A549 (cell line): ENCODE data around the gene COL8A2. TPM values are rescaled to one million over a fixed set of nuclear protein-coding genes. Genes with fewer than 3 reads are reported as not detected.

Experiments
- ATAC-seq, 2 experiments: fragments of 200-7000 bp in 1 of 2; fragments of >200 bp in 1 of 2; cut with Nextera tagmentation in 1 of 2; cut with Tn5 transposase in 1 of 2; 3 replicates each; pipeline versions ENCODE4 v1.8.0 to v1.9.1; 2018 to 2020; ENCODE audit warnings: mild to moderate bottlenecking in 1 of 2, moderate library complexity in 1 of 2
- CTCF ChIA-PET: fragments of 300-600 bp; sonication (Branson Sonifier 250); formaldehyde crosslinking; extraction: SDS; loops from one replicate; lab custom pipeline; 2021; ENCODE audit warnings: antibody characterized with exemption, inconsistent platforms; lab: Yijun Ruan, JAX
- POLR2A ChIA-PET: fragments of 350-600 bp; formaldehyde crosslinking; extraction: SDS; loops from one replicate; lab custom pipeline; 2021; ENCODE audit warnings: antibody characterized with exemption, inconsistent platforms; lab: Yijun Ruan, JAX
- DNase-seq, 2 experiments: peaks; one replicate each; pipeline versions ENCODE4 v3.0.0 to v3.0.0-alpha.2; 2011 to 2016; ENCODE audit warnings: low read depth in 1 of 2, low spot score in 1 of 2
- FAIRE-seq: peaks from 2 replicates; lab custom pipeline; 2011; peaks lifted over from hg19 to GRCh38; lab: Jason Lieb, UNC
- H3K27ac ChIP-seq, 2 experiments: fragments of >200 bp; sonication (Bioruptor Twin); formaldehyde crosslinking; 3 replicates each; pipeline ENCODE4 v1.5.1; 2016 to 2017
- H3K4me1 ChIP-seq: fragments of >200 bp; sonication (Bioruptor Twin); formaldehyde crosslinking; 3 replicates; pipeline ENCODE4 v1.6.1; 2016
- H3K4me2 ChIP-seq: fragments of >200 bp; sonication (Bioruptor Twin); formaldehyde crosslinking; 3 replicates; pipeline ENCODE4 v1.6.1; 2016
- H3K4me3 ChIP-seq: fragments of >200 bp; sonication (Bioruptor Twin); formaldehyde crosslinking; 3 replicates; pipeline ENCODE4 v1.5.1; 2016
- H3K9me3 ChIP-seq: fragments of >200 bp; sonication (Bioruptor Twin); formaldehyde crosslinking; 3 replicates; pipeline ENCODE4 v1.6.1; 2016
- CBX8 ChIP-seq: fragments of 200-600 bp; sonication (generic); IDR thresholded peaks from 2 replicates; pipeline ENCODE4 v1.6.1; 2016
- CHD2 ChIP-seq: fragments of 150-350 bp; IDR thresholded peaks from 2 replicates; pipeline ENCODE4 v1.6.1; 2014; ENCODE audit warnings: low read length; ENCODE audit not compliant: partially characterized antibody
- EHF ChIP-seq: fragments of 250-450 bp; sonication (Bioruptor Pico); IDR thresholded peaks from 2 replicates; pipeline ENCODE4 v1.5.0; 2020; ENCODE audit warnings: mild to moderate bottlenecking
- FOSB ChIP-seq: fragments of 250-450 bp; sonication (Bioruptor Pico); IDR thresholded peaks from 2 replicates; pipeline ENCODE4 v1.5.0; 2020; ENCODE audit warnings: mild to moderate bottlenecking, moderate library complexity
- FOXS1 ChIP-seq: fragments of 250-450 bp; sonication (Bioruptor Pico); IDR thresholded peaks from 2 replicates; pipeline ENCODE4 v1.5.0; 2020; ENCODE audit warnings: mild to moderate bottlenecking, moderate library complexity
- JUN ChIP-seq, 2 experiments: fragments of >200 bp; sonication (Bioruptor Twin); formaldehyde crosslinking; IDR thresholded peaks; 2 replicates in 1 of 2; 3 replicates in 1 of 2; pipeline ENCODE4 v1.6.1; 2016 to 2017
- NPAS2 ChIP-seq: fragments of 250-450 bp; sonication (Bioruptor Pico); IDR thresholded peaks from 2 replicates; pipeline ENCODE4 v1.8.0; 2022; ENCODE audit warnings: mild to moderate bottlenecking, moderate library complexity, borderline replicate concordance
- NR3C1 ChIP-seq: fragments of >200 bp; sonication (Bioruptor Twin); formaldehyde crosslinking; IDR thresholded peaks from 3 replicates; pipeline ENCODE4 v1.6.1; 2017
- POLR2AphosphoS2 ChIP-seq: conservative IDR thresholded peaks from 2 replicates; pipeline ENCODE4 v1.6.1; 2012; ENCODE audit warnings: low read length, improper control_type of control experiment, inconsistent platforms
- RCOR1 ChIP-seq: fragments of 150-350 bp; IDR thresholded peaks from 2 replicates; pipeline ENCODE4 v1.6.1; 2014; ENCODE audit warnings: antibody characterized with exemption, low read length, low read depth
- SMC3 ChIP-seq: fragments of >200 bp; sonication (Bioruptor Twin); formaldehyde crosslinking; IDR thresholded peaks from 3 replicates; pipeline ENCODE4 v1.6.1; 2018; ENCODE audit warnings: inconsistent platforms
- TP53 ChIP-seq: fragments of 250-450 bp; sonication (Bioruptor Pico); IDR thresholded peaks from 2 replicates; pipeline ENCODE4 v1.5.0; 2021; ENCODE audit warnings: mild to moderate bottlenecking, moderate library complexity
- WGBS: methylation state at CpG from one replicate; pipeline ENCODE4 v1.1.6; 2017; ENCODE audit errors: missing lambda C conversion rate; 5-methylcytosine and 5-hydroxymethylcytosine counted together
- polyA plus RNA-seq, 4 experiments: library from polyadenylated mRNA; depleted of rRNA in 3 of 4; stranded (reverse); fragments of >200 nt; fragmentation: RNase III in 1 of 4; extraction: RNeasy Plus Mini Kit Qiagen cat#74134 plus additional on column Dnase treatment in 1 of 4; gene quantifications; 2 replicates in 3 of 4; 3 replicates in 1 of 4; pipeline ENCODE4 v1.2.3, GENCODE V29; 2011 to 2017
- TF ChIP-seq, protein P1 (sequence below): fragments of 200-600 bp; sonication (generic); IDR thresholded peaks from 2 replicates; pipeline ENCODE4 v1.6.1; 2016; ENCODE audit warnings: antibody characterized with exemption, mild to moderate bottlenecking, moderate library complexity
- TF ChIP-seq, protein P2 (sequence below): fragments of 150-350 bp; IDR thresholded peaks from 2 replicates; pipeline ENCODE4 v1.6.1; 2014; ENCODE audit warnings: low read depth, mild to moderate bottlenecking, low read length
- TF ChIP-seq, protein P3 (sequence below): fragments of 450-650 bp; IDR thresholded peaks from 2 replicates; pipeline ENCODE4 v1.6.1; 2014; ENCODE audit warnings: antibody characterized with exemption
- TF ChIP-seq, protein P4 (sequence below): IDR thresholded peaks from 2 replicates; pipeline ENCODE4 v1.6.1; 2012
- TF ChIP-seq, protein P5 (sequence below): fragments of >200 bp; sonication (Bioruptor Twin); formaldehyde crosslinking; IDR thresholded peaks from 2 replicates; pipeline ENCODE4 v1.6.1; 2016

COL8A2 gene
- polyA plus RNA-seq, 2 of the 4 experiments (the other 2 are of a cell fraction), result 0.05 to 0.12 TPM

DNA sequence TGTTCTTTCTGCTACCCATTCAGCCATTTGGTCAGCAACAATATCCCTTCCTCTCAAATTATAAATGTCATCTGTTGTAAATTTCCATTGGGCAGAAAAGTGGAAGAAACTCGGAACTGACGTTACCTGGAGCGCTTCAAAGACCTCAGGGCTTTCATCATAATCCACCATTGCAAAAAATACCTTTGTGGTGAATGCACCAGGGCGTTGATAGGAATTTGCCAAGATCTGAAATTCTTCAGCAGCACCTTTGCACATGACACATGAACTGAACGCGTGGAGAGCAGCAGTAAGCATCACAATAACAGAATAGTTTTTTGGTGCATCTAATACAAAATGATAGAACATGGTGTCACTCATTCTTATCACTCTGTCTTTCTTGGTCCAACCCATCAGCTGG, 44.2 kb downstream of the COL8A2 start (continued):
- TF ChIP-seq, protein P1, sequence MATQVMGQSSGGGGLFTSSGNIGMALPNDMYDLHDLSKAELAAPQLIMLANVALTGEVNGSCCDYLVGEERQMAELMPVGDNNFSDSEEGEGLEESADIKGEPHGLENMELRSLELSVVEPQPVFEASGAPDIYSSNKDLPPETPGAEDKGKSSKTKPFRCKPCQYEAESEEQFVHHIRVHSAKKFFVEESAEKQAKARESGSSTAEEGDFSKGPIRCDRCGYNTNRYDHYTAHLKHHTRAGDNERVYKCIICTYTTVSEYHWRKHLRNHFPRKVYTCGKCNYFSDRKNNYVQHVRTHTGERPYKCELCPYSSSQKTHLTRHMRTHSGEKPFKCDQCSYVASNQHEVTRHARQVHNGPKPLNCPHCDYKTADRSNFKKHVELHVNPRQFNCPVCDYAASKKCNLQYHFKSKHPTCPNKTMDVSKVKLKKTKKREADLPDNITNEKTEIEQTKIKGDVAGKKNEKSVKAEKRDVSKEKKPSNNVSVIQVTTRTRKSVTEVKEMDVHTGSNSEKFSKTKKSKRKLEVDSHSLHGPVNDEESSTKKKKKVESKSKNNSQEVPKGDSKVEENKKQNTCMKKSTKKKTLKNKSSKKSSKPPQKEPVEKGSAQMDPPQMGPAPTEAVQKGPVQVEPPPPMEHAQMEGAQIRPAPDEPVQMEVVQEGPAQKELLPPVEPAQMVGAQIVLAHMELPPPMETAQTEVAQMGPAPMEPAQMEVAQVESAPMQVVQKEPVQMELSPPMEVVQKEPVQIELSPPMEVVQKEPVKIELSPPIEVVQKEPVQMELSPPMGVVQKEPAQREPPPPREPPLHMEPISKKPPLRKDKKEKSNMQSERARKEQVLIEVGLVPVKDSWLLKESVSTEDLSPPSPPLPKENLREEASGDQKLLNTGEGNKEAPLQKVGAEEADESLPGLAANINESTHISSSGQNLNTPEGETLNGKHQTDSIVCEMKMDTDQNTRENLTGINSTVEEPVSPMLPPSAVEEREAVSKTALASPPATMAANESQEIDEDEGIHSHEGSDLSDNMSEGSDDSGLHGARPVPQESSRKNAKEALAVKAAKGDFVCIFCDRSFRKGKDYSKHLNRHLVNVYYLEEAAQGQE, result no peak
- no peak for TF ChIP-seq EHF (CRISPR knock-in tag)

DNA sequence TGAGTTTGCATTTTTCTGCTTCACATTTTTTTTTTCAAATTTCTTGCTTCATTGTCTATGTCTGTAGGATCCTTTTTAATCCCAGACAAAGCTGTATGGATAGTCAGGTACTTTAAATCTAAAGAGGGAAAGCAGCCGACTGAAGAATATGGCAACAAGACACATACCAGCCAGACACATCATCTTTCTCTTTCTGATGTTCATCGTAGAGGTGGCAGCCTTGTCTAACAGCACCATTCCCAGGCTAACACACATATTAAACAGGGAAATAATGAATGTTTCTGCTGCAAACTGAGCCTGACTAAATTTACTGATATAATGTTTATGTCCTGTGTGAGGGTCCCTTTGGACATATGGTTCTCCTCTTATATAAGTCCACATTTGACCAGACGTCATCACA, 44.8 kb downstream of the COL8A2 start:
- ChIA-PET POLR2A (no interaction called here), CTCF (no interaction called here)
- Histone ChIP-seq H3K27ac (no peak overlapping the region), H3K4me3 (no peak overlapping the region), H3K9me3 (no peaks in the 10 kb centered on the region), H3K4me2 (no peak overlapping the region), H3K4me1 (no peaks in the 10 kb centered on the region)
- FAIRE-seq (no peak), ATAC-seq (no peak), DNase-seq (no peak)
- 51% methylated on average over 3 of the region's 3 CpGs for WGBS
- TF ChIP-seq NPAS2 (CRISPR knock-in tag) (no peak), CHD2 (no peak)
- TF ChIP-seq, protein P2, sequence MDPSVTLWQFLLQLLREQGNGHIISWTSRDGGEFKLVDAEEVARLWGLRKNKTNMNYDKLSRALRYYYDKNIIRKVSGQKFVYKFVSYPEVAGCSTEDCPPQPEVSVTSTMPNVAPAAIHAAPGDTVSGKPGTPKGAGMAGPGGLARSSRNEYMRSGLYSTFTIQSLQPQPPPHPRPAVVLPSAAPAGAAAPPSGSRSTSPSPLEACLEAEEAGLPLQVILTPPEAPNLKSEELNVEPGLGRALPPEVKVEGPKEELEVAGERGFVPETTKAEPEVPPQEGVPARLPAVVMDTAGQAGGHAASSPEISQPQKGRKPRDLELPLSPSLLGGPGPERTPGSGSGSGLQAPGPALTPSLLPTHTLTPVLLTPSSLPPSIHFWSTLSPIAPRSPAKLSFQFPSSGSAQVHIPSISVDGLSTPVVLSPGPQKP, result no peak
- TF ChIP-seq, protein P3, sequence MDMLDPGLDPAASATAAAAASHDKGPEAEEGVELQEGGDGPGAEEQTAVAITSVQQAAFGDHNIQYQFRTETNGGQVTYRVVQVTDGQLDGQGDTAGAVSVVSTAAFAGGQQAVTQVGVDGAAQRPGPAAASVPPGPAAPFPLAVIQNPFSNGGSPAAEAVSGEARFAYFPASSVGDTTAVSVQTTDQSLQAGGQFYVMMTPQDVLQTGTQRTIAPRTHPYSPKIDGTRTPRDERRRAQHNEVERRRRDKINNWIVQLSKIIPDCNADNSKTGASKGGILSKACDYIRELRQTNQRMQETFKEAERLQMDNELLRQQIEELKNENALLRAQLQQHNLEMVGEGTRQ, result no peak

DNA sequence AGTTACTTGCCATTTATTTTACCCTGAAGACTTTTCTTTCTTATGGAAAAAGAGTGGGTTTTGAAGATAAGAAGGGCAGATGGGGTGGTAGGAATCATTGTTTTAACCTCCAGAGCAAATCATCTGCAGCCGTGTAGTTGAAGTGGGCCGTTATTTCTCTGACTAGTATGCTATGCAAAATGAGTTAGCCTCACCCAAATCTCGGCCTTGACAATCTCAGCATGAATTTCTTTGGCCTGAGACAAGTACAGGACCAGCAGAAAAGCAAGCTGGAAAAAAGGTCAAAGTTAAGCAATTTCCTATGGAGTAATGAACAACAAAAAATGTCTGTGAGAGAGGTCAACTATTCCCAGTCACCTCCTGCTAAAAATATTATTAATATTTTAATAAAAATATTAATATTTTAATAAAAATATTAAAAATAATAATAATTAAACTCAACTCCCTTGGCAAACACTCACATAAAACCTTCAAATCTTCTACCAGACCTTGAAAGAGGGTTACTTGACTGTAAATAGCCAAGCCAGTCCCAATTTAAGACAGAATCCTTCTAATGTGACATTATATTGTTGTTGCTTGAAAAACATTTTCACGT, 47.9 kb downstream of the COL8A2 start:
- no peaks in the 10 kb centered on the region for H3K4me1 ChIP-seq
- TF ChIP-seq RCOR1 (no peak), EHF (CRISPR knock-in tag) (no peak), SMC3 (no peak), FOXS1 (CRISPR knock-in tag) (no peak), JUN (IDR thresholded peaks at IDR 0.05) (no peak), NR3C1 (no peak), CBX8 (no peak), FOSB (CRISPR knock-in tag) (no peak), POLR2AphosphoS2 (no peak), TP53 (CRISPR knock-in tag) (no peak)
- TF ChIP-seq, protein P3, result no peak
- TF ChIP-seq, protein P4, sequence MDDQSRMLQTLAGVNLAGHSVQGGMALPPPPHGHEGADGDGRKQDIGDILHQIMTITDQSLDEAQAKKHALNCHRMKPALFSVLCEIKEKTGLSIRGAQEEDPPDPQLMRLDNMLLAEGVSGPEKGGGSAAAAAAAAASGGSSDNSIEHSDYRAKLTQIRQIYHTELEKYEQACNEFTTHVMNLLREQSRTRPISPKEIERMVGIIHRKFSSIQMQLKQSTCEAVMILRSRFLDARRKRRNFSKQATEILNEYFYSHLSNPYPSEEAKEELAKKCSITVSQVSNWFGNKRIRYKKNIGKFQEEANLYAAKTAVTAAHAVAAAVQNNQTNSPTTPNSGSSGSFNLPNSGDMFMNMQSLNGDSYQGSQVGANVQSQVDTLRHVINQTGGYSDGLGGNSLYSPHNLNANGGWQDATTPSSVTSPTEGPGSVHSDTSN, result no peak
- TF ChIP-seq, protein P5, sequence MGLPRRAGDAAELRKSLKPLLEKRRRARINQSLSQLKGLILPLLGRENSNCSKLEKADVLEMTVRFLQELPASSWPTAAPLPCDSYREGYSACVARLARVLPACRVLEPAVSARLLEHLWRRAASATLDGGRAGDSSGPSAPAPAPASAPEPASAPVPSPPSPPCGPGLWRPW, result no peak
- FAIRE-seq, result no peak

More for the DNA sequence above, 47.9 kb downstream of the COL8A2 start:
- Histone ChIP-seq H3K4me3 (no peak overlapping the region), H3K4me2 (no peak overlapping the region), H3K27ac (no peak overlapping the region), H3K9me3 (no peaks in the 10 kb centered on the region)
- DNase-seq (no peak), ATAC-seq (no peak)
- CTCF ChIA-PET, result interaction anchor here (0.6 kb wide), 1 partner anchor 30 kb away, joined by 3 read pairs; no protein-coding TSS in a partner anchor
- POLR2A ChIA-PET, result no interaction called here
- WGBS, result 66% methylated on average over 4 of the region's 4 CpGs
